ENCODE measurements around the gene GOLIM4.

DNA sequence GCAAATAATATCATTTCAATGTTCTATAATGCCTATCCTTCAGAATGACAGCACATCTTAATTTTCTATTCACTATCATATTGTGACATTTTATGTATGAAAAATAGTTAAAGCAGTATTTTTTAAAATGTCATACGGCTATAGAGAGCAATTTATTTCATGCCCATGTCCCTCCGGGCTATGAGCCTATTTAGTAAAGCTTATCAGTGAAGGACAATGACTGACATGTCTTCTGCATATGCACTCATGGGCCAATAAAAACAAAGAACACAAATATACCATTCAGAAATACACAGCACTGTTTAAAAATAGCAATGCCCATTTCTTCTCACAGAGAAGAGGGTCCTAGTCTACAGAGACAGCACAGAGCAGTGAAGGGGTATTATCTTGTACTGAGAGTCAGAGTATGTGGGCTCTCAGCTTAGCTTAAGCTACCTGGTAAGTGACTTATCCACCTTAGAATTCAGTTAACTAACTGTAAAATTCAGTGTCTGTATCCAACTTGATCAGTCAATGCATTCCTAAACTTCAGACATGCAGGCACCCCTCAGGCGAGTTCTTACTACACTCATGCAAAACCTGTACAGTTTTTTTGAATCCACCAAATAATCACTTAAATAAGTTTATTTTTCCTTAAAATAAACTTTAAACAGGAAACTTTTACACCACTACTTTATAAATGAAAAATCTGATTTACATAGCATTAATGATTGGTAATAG, 9.0 kb downstream of the GOLIM4 start:
- no peak for TF ChIP-seq CTCF (IDR thresholded peaks at IDR 0.05)
- TF ChIP-seq POLR2A (IDR thresholded peaks at IDR 0.05): no peak

Measured in esophagus squamous epithelium (tissue), 4 donors.